Measurements from ENCODE around the gene DOCK11.
"Not testable (repeated sequence)": the region's sequence is repeated elsewhere in the genome, so short reads cannot be mapped to it uniquely, and the experiment has no call there.

DNA sequence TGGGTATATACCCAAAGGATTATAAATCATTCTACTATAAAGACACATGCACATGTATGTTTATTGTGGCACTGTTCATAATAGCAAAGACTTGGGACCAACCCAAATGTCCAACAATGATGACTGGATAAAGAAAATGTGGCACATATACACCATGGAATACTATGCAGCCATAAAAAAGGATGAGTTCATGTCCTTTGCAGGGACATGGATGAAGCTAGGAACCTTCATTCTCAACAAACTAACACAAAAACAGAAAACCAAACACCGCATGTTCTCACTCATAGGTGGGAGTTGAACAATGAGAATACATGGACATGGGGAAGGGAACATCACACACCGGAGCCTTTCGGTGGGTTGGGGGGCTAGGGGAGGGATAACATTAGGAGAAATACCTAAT, 87.3 kb downstream of the DOCK11 start:
- TF ChIP-seq, protein P1, sequence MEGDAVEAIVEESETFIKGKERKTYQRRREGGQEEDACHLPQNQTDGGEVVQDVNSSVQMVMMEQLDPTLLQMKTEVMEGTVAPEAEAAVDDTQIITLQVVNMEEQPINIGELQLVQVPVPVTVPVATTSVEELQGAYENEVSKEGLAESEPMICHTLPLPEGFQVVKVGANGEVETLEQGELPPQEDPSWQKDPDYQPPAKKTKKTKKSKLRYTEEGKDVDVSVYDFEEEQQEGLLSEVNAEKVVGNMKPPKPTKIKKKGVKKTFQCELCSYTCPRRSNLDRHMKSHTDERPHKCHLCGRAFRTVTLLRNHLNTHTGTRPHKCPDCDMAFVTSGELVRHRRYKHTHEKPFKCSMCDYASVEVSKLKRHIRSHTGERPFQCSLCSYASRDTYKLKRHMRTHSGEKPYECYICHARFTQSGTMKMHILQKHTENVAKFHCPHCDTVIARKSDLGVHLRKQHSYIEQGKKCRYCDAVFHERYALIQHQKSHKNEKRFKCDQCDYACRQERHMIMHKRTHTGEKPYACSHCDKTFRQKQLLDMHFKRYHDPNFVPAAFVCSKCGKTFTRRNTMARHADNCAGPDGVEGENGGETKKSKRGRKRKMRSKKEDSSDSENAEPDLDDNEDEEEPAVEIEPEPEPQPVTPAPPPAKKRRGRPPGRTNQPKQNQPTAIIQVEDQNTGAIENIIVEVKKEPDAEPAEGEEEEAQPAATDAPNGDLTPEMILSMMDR (conservative IDR thresholded peaks at IDR 0.05 in 1 of 2, IDR thresholded peaks at IDR 0.05 in 1 of 2; ENCODE audit: low read depth in 1 of 2, low read length in 2 of 2): not testable (repeated sequence)
- not testable (repeated sequence) for TF ChIP-seq EZH2 (IDR thresholded peaks at IDR 0.05; ENCODE audit: low read length, missing control alignments)

Data from fibroblast of lung (primary cell).